CD14-positive monocyte (primary cell): ENCODE results near the gene PPP1R15A. TPM values are rescaled to one million over a fixed set of nuclear protein-coding genes. Genes with fewer than 3 reads are reported as not detected.
"Not testable (repeated sequence)": the region's sequence is repeated elsewhere in the genome, so short reads cannot be mapped to it uniquely, and the experiment has no call there.

Source experiments
- DNase-seq, 3 donors: peaks; one replicate each; pipeline ENCODE4 v3.0.0-alpha.2; 2011 to 2022
- H2AFZ ChIP-seq: 2 replicates; pipeline ENCODE4 v1.6.0; 2012; ENCODE audit warnings: mild to moderate bottlenecking, low read depth, low read length, inconsistent platforms; ENCODE audit not compliant: insufficient read depth, poor library complexity, severe bottlenecking
- H3K27ac ChIP-seq, 2 donors: 1 replicate in 1 of 2; 2 replicates in 1 of 2; pipeline ENCODE4 v1.5.1; 2012 to 2013; ENCODE audit warnings: low read length in 2 of 2, control low read depth in 1 of 2, inconsistent platforms in 1 of 2, low read depth in 1 of 2, mild to moderate bottlenecking in 1 of 2
- H3K27me3 ChIP-seq, 2 donors: one replicate each; pipeline versions ENCODE4 v1.6.0 to v1.6.1; 2011 to 2013; ENCODE audit warnings: low read length in 2 of 2; ENCODE audit not compliant: control insufficient read depth in 2 of 2, insufficient read depth in 2 of 2
- H3K36me3 ChIP-seq, 2 donors: replicated peaks in 1 of 2; 1 replicate in 1 of 2; 2 replicates in 1 of 2; pipeline versions ENCODE4 v1.5.1 to v1.6.1; 2012 to 2013; ENCODE audit warnings: low read length in 2 of 2, control low read depth in 1 of 2, inconsistent platforms in 1 of 2, mild to moderate bottlenecking in 1 of 2; ENCODE audit not compliant: insufficient read depth in 2 of 2, control insufficient read depth in 1 of 2
- H3K4me1 ChIP-seq, 2 donors: 1 replicate in 1 of 2; 2 replicates in 1 of 2; pipeline versions ENCODE4 v1.5.1 to v1.6.1; 2012 to 2013; ENCODE audit warnings: low read length in 2 of 2, control low read depth in 1 of 2, inconsistent platforms in 1 of 2, mild to moderate bottlenecking in 1 of 2, moderate library complexity in 1 of 2; ENCODE audit not compliant: insufficient read depth in 2 of 2, control insufficient read depth in 1 of 2
- H3K4me2 ChIP-seq: replicated peaks from 2 replicates; pipeline ENCODE3; 2012; ENCODE audit warnings: low read length, moderate library complexity, mild to moderate bottlenecking; ENCODE audit not compliant: poor library complexity, severe bottlenecking; ENCODE audit errors: extremely low read depth
- H3K4me3 ChIP-seq, 3 experiments: fragments of 200-600 bp in 1 of 3; sonication (generic) in 1 of 3; replicated peaks in 1 of 3; 1 replicate in 2 of 3; 2 replicates in 1 of 3; pipeline ENCODE4 v1.5.1; 2011 to 2013; ENCODE audit warnings: low read length in 3 of 3, mild to moderate bottlenecking in 3 of 3, control low read depth in 2 of 3, low read depth in 2 of 3, inconsistent platforms in 1 of 3, moderate library complexity in 1 of 3
- H3K79me2 ChIP-seq: 2 replicates; pipeline ENCODE4 v1.6.0; 2012; ENCODE audit warnings: mild to moderate bottlenecking, control low read depth, inconsistent platforms, low read length, moderate library complexity; ENCODE audit not compliant: insufficient read depth
- H3K9ac ChIP-seq: 2 replicates; pipeline ENCODE4 v1.6.0; 2017; ENCODE audit warnings: low read length, mild to moderate bottlenecking; ENCODE audit not compliant: insufficient read depth, poor library complexity, severe bottlenecking
- H3K9me3 ChIP-seq, 2 donors: replicated peaks in 1 of 2; 1 replicate in 1 of 2; 2 replicates in 1 of 2; pipeline versions ENCODE4 v1.5.1 to v1.6.1; 2012 to 2013; ENCODE audit warnings: low read length in 2 of 2, control low read depth in 1 of 2; ENCODE audit not compliant: control insufficient read depth in 1 of 2, insufficient read depth in 1 of 2
- H4K20me1 ChIP-seq: 2 replicates; pipeline ENCODE4 v1.6.0; 2012; ENCODE audit warnings: mild to moderate bottlenecking, low read length, control low read depth, moderate library complexity; ENCODE audit not compliant: insufficient read depth
- H3K27ac Mint-ChIP-seq, 7 donors: one replicate each; pipeline ENCODE4 v1.8.0; 2020; ENCODE audit warnings: mild to moderate bottlenecking in 7 of 7, mixed read lengths in 7 of 7, moderate library complexity in 6 of 7, inconsistent platforms in 2 of 7
- H3K27me3 Mint-ChIP-seq, 3 donors: one replicate each; pipeline ENCODE4 v1.8.0; 2021 to 2022; ENCODE audit warnings: low read depth in 3 of 3, mild to moderate bottlenecking in 3 of 3, mixed read lengths in 3 of 3, moderate library complexity in 3 of 3, inconsistent platforms in 1 of 3
- H3K36me3 Mint-ChIP-seq, 2 donors: one replicate each; pipeline ENCODE4 v1.8.0; 2020; ENCODE audit warnings: mixed read lengths in 2 of 2, inconsistent platforms in 1 of 2, mild to moderate bottlenecking in 1 of 2
- H3K4me1 Mint-ChIP-seq: one replicate; pipeline ENCODE4 v1.8.0; 2020; ENCODE audit warnings: mild to moderate bottlenecking, mixed read lengths
- H3K4me3 Mint-ChIP-seq, 2 donors: one replicate each; pipeline ENCODE4 v1.8.0; 2020; ENCODE audit warnings: mild to moderate bottlenecking in 2 of 2, mixed read lengths in 2 of 2, moderate library complexity in 1 of 2
- H3K9me3 Mint-ChIP-seq, 7 donors: one replicate each; pipeline ENCODE4 v1.8.0; 2020 to 2022; ENCODE audit warnings: mixed read lengths in 7 of 7, mild to moderate bottlenecking in 6 of 7, moderate library complexity in 6 of 7, inconsistent platforms in 2 of 7
- CTCF ChIP-seq: fragments of 200-600 bp; IDR thresholded peaks from one replicate; pipeline ENCODE4 v1.8.0; 2022; ENCODE audit warnings: antibody characterized with exemption, mild to moderate bottlenecking
- WGBS: methylation state at CpG from one replicate; pipeline ENCODE4 v1.1.5; 2013; ENCODE audit warnings: missing lambda C conversion rate; ENCODE audit not compliant: insufficient coverage; 5-methylcytosine and 5-hydroxymethylcytosine counted together
- intact Hi-C, 2 donors: fragments of 100-400 bp; cut with micrococcal nuclease; formaldehyde crosslinking; loops; one replicate each; pipeline versions ENCODE4 v1.15.0 to v1.15.1; 2023
- polyA plus RNA-seq, 3 donors: library from polyadenylated mRNA; depleted of rRNA in 1 of 3; unstranded in 2 of 3; stranded (reverse) in 1 of 3; fragments of 300-500 nt in 2 of 3; fragments of >200 nt in 1 of 3; fragmentation: Illumina TruSeq in 2 of 3; gene quantifications; 1 replicate in 2 of 3; 2 replicates in 1 of 3; pipeline ENCODE4 v1.2.3, GENCODE V29; 2012 to 2021

Gene PPP1R15A
- polyA plus RNA-seq, 3 donors: 127 to 745 (median 169) TPM

- intact Hi-C loops: loop anchor here in 1 of 2 donors (10.0 kb wide), 1 partner anchor 545 kb away; the partner anchor contains the start of gene EMP3
These were observed 2.2 kb upstream of the PPP1R15A start for GRCh38 chr19:48870048-48870447.

GRCh38 chr19:48871471-48872181 lies 595 bp upstream of the PPP1R15A start:
- peak overlapping the region in 1 of 2 donors; percentile 100 for H3K27ac ChIP-seq
- H3K4me1 ChIP-seq: peaks cover 42% of the 10 kb centered on the region in 2 donors
- peaks cover 43% of the 10 kb centered on the region for H4K20me1 ChIP-seq
- H2AFZ ChIP-seq, H3K9ac ChIP-seq, H3K27me3 ChIP-seq, H3K9me3 ChIP-seq, DNase-seq, H3K4me2 ChIP-seq: not testable (repeated sequence)
- Mint-ChIP-seq H3K4me3 (peak overlapping the region in 1 of 2 donors; percentile 98), H3K27me3 (peaks cover 6 to 20% (median 7%) of the 10 kb centered on the region in 3 donors), H3K27ac (peak overlapping the region; percentile 11 to 100 (median 100)), H3K9me3 (peaks cover 5 to 16% (median 8%) of the 10 kb centered on the region in 7 donors), H3K4me1 (peaks cover 37% of the 10 kb centered on the region), H3K36me3 (peaks cover 32 to 43% of the 10 kb centered on the region in 2 donors)
- H3K79me2 ChIP-seq: peaks cover 37% of the 10 kb centered on the region
- intact Hi-C loops: loop anchor here in 1 of 2 donors (10.0 kb wide), 1 partner anchor 547 kb away; the partner anchor contains the start of gene EMP3
- no CpG with 5 or more reads among the region's 31 CpGs for WGBS
- peaks cover 18 to 20% of the 10 kb centered on the region in 2 donors for H3K36me3 ChIP-seq
- H3K4me3 ChIP-seq: peak overlapping the region in 1 of 3 experiments; percentile 90

More at GRCh38 chr19:48870048-48870447, 2.2 kb upstream of the PPP1R15A start:
- Histone ChIP-seq H3K79me2 (peaks cover 26% of the 10 kb centered on the region), H3K27ac (no peak overlapping the region), H3K4me3 (no peak overlapping the region), H3K4me2 (no peak overlapping the region), H2AFZ (no peak overlapping the region), H3K4me1 (peaks cover 28% of the 10 kb centered on the region in 2 donors), H4K20me1 (peaks cover 28% of the 10 kb centered on the region), H3K36me3 (peaks cover 8% of the 10 kb centered on the region in 2 donors), H3K9ac (no peak overlapping the region), H3K9me3 (no peaks in the 10 kb centered on the region), H3K27me3 (peaks cover 0 to 9% of the 10 kb centered on the region in 2 donors)
- Mint-ChIP-seq H3K4me1 (peaks cover 25% of the 10 kb centered on the region), H3K27me3 (peaks cover 7 to 20% (median 17%) of the 10 kb centered on the region in 3 donors), H3K9me3 (peaks cover 5 to 16% (median 8%) of the 10 kb centered on the region in 7 donors), H3K27ac (no peak overlapping the region), H3K36me3 (peaks cover 19 to 27% of the 10 kb centered on the region in 2 donors), H3K4me3 (no peak overlapping the region)
- no peak for DNase-seq
- TF ChIP-seq CTCF: no peak
- 86% methylated on average over 5 of the region's 9 CpGs for WGBS
